GM18861 (cell line): Measurements from ENCODE around the gene CPZ.

Source experiments
- ATAC-seq: cut with Tn5 transposase; IDR thresholded peaks from one replicate; pipeline ENCODE4 v1.9.1; 2021; ENCODE audit not compliant: unreplicated experiment

CPZ gene

GRCh38 chr4:8592366-8593263 lies at the start of gene CPZ:
TSS of gene CPZ (plus strand) at chr4:8592765. CDS start at chr4:8592834, 69 bp downstream.
- no peak for ATAC-seq

GRCh38 chr4:8542776-8543525 lies 49.6 kb upstream of the CPZ start:
- ATAC-seq: no peak

GRCh38 chr4:8543623-8544022 lies 48.9 kb upstream of the CPZ start:
- ATAC-seq: no peak

- no peak for ATAC-seq
Observed at GRCh38 chr4:8544282-8544681, 48.3 kb upstream of the CPZ start.

GRCh38 chr4:8544741-8545438 lies 47.7 kb upstream of the CPZ start:
- no peak for ATAC-seq

- no peak for ATAC-seq
Observed at GRCh38 chr4:8545439-8545765, 47.2 kb upstream of the CPZ start.

- no peak for ATAC-seq
Observed at GRCh38 chr4:8546766-8547107, 45.8 kb upstream of the CPZ start.

- no peak for ATAC-seq
Observed at GRCh38 chr4:8547108-8547911, 45.3 kb upstream of the CPZ start.

- ATAC-seq: no peak
Observed at GRCh38 chr4:8547912-8548730, 44.4 kb upstream of the CPZ start.

- ATAC-seq: no peak
Observed at GRCh38 chr4:8548731-8549351, 43.7 kb upstream of the CPZ start.

GRCh38 chr4:8549352-8549931 lies 43.1 kb upstream of the CPZ start:
- ATAC-seq: no peak

GRCh38 chr4:8550691-8551090 lies 41.9 kb upstream of the CPZ start:
- ATAC-seq: no peak

- no peak for ATAC-seq
Observed at GRCh38 chr4:8552024-8552423, 40.5 kb upstream of the CPZ start.

- ATAC-seq: no peak
Observed at GRCh38 chr4:8552581-8553205, 39.9 kb upstream of the CPZ start.

GRCh38 chr4:8553216-8553615 lies 39.3 kb upstream of the CPZ start:
- no peak for ATAC-seq

- ATAC-seq: no peak
Observed at GRCh38 chr4:8553991-8554405, 38.6 kb upstream of the CPZ start.

- ATAC-seq: no peak
Observed at GRCh38 chr4:8554555-8555100, 37.9 kb upstream of the CPZ start.

GRCh38 chr4:8555716-8556115 lies 36.8 kb upstream of the CPZ start:
- ATAC-seq: no peak
